ENCODE results near the gene LIMS2. TPM values are rescaled to one million over a fixed set of nuclear protein-coding genes. Genes with fewer than 3 reads are reported as not detected.

Gene LIMS2
- total RNA-seq, 2 experiments from 2014 or later = 6.1 to 7.0 TPM

- ChIA-PET POLR2A (no interaction called here), CTCF (no interaction called here)
- ATAC-seq (ENCODE audit: poor library complexity) = no peak
- DNase-seq = no peak
- Mint-ChIP-seq H3K4me3 (no peak overlapping the region), H3K27me3 (no peaks in the 10 kb centered on the region), H3K27ac (no peak overlapping the region), H3K4me1 (ENCODE audit: low read depth) (peaks cover 10% of the 10 kb centered on the region), H3K9me3 (no peaks in the 10 kb centered on the region), H3K36me3 (ENCODE audit: low read depth) (no peaks in the 10 kb centered on the region)
- no peak for TF ChIP-seq CTCF (IDR thresholded peaks at IDR 0.05)
- H3K36me3 ChIP-seq (ENCODE audit: insufficient read depth, low read length) = no peaks in the 10 kb centered on the region
- H3K4me3 ChIP-seq (ENCODE audit: low read length) = no peak overlapping the region
- no peaks in the 10 kb centered on the region for H3K9me3 ChIP-seq (ENCODE audit: control insufficient read depth in 1 of 2, insufficient read depth in 1 of 2, low read length in 2 of 2)
- no peak overlapping the region for H3K27ac ChIP-seq (ENCODE audit: low read depth in 1 of 2, low read length in 2 of 2)
- H3K27me3 ChIP-seq (ENCODE audit: control insufficient read depth in 1 of 2, insufficient read depth in 2 of 2, low read length in 2 of 2) = no peaks in the 10 kb centered on the region
- intact Hi-C loops (cut with DNase I, micrococcal nuclease) = no loop called here
- peaks cover 20% of the 10 kb centered on the region for H3K4me1 ChIP-seq (ENCODE audit: insufficient read depth, low read length)
These were observed 47.4 kb downstream of the LIMS2 start for GRCh38 chr2:127627740-127628571.

DNA sequence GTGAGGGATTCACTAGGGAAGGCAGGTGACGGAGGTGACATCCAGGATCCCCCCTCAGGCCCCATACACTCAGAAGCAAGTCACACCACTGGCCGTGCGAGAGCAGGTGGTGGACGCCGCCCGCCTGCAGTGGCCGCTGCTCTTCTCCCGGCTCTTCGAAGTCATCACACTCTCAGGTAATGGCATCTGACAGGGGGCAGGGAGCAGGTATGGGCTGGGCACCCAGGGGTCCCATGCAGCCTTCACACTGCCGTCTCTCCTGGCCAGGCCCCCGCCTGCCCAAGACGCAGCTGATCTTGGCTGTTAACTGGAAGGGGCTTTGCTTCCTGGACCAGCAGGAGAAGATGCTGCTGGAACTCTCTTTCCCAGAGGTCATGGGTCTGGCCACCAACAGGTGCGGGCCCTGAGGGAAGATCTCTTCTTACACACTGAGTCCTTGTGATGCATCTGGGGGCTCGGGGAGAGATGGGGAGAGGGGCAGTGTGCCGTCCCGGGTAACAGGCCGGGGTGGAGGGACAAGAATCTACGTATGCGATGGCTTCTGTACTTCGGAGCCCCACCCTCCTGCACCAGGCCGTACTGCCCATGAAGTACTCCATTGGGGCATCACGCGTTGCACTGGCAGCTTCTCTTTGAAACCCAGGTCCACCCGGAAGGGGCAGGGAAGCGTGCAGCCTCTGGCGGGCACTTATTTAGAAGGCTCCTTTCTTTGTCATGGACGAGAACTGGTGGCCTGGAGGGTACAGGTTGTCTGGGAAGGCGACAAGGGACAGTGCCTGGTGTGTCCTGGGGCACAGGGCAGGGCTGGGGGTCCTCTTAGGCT lies 48.2 kb downstream of the LIMS2 start:
- no peak overlapping the region for H3K27ac Mint-ChIP-seq
- peaks cover 12% of the 10 kb centered on the region for H3K4me1 ChIP-seq (ENCODE audit: insufficient read depth, low read length)

GRCh38 chr2:127626175-127626574 lies 49.2 kb downstream of the LIMS2 start:
- POLR2A ChIA-PET = no interaction called here
- H3K27me3 Mint-ChIP-seq = no peaks in the 10 kb centered on the region
- no peak overlapping the region for H3K27ac Mint-ChIP-seq

More for the DNA sequence above, 48.2 kb downstream of the LIMS2 start:
- no peak for TF ChIP-seq CTCF (IDR thresholded peaks at IDR 0.05)
- H3K27me3 Mint-ChIP-seq = no peaks in the 10 kb centered on the region
- POLR2A ChIA-PET = no interaction called here
- ATAC-seq (ENCODE audit: poor library complexity) (no peak), DNase-seq (no peak)
- no peak overlapping the region for H3K27ac ChIP-seq (ENCODE audit: low read depth in 1 of 2, low read length in 2 of 2)
- H3K36me3 ChIP-seq (ENCODE audit: insufficient read depth, low read length) = no peaks in the 10 kb centered on the region
- H3K4me1 Mint-ChIP-seq (ENCODE audit: low read depth) = peaks cover 5% of the 10 kb centered on the region
- H3K27me3 ChIP-seq (ENCODE audit: control insufficient read depth in 1 of 2, insufficient read depth in 2 of 2, low read length in 2 of 2) = no peaks in the 10 kb centered on the region
- H3K4me3 ChIP-seq (ENCODE audit: low read length) = no peak overlapping the region
- CTCF ChIA-PET = no interaction called here
- H3K4me3 Mint-ChIP-seq = no peak overlapping the region
- no peaks in the 10 kb centered on the region for H3K9me3 Mint-ChIP-seq
- no peaks in the 10 kb centered on the region for H3K9me3 ChIP-seq (ENCODE audit: control insufficient read depth in 1 of 2, insufficient read depth in 1 of 2, low read length in 2 of 2)
- H3K36me3 Mint-ChIP-seq (ENCODE audit: low read depth) = no peaks in the 10 kb centered on the region
- intact Hi-C loops (cut with DNase I, micrococcal nuclease) = no loop called here

More at GRCh38 chr2:127626175-127626574, 49.2 kb downstream of the LIMS2 start:
- H3K36me3 ChIP-seq (ENCODE audit: insufficient read depth, low read length) = no peaks in the 10 kb centered on the region
- Mint-ChIP-seq H3K4me1 (ENCODE audit: low read depth) (peaks cover 5% of the 10 kb centered on the region), H3K36me3 (ENCODE audit: low read depth) (no peaks in the 10 kb centered on the region), H3K9me3 (no peaks in the 10 kb centered on the region), H3K4me3 (no peak overlapping the region)
- ATAC-seq (ENCODE audit: poor library complexity) = no peak
- no peaks in the 10 kb centered on the region for H3K27me3 ChIP-seq (ENCODE audit: control insufficient read depth in 1 of 2, insufficient read depth in 2 of 2, low read length in 2 of 2)
- intact Hi-C loops (cut with DNase I, micrococcal nuclease) = no loop called here
- peaks cover 2% of the 10 kb centered on the region for H3K4me1 ChIP-seq (ENCODE audit: insufficient read depth, low read length)
- H3K4me3 ChIP-seq (ENCODE audit: low read length) = no peak overlapping the region
- H3K27ac ChIP-seq (ENCODE audit: low read depth in 1 of 2, low read length in 2 of 2) = no peak overlapping the region
- no peaks in the 10 kb centered on the region for H3K9me3 ChIP-seq (ENCODE audit: control insufficient read depth in 1 of 2, insufficient read depth in 1 of 2, low read length in 2 of 2)
- CTCF ChIA-PET = interaction anchor here (1.5 kb wide), 1 partner anchor 24 kb away, joined by 3 read pairs; no protein-coding TSS in a partner anchor
- DNase-seq = no peak
- no peak for TF ChIP-seq CTCF (IDR thresholded peaks at IDR 0.05)
